Measurements from ENCODE around the gene RGS6. TPM values are rescaled to one million over a fixed set of nuclear protein-coding genes. Genes with fewer than 3 reads are reported as not detected.

Gene RGS6
- total RNA-seq, 2 experiments from 2014 or later: not detected

DNA sequence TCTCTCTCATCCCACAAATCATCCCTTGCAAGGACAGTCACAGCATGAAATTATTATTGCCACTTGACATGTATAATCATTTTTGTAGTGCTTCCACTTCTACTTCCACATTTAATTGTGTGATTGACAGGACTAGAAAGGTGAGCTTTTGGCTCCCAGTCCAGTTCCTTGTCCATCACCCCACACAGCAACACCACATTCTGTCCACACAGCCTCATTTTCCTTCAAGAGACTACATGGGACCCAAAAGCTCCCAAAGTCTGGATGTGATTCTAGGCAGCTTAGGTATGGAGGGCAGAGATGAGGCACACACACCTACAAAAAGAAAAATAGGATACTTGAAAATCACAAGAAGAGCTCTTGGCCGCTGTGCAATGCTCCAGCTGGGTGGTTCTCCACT lies 595.4 kb downstream of the RGS6 start:
- no peaks in the 10 kb centered on the region for H3K9me2 ChIP-seq (ENCODE audit: insufficient read depth, low read length)
- no TSS peak for BruUV-seq (replicated peaks)
- no peak overlapping the region for H2AFZ ChIP-seq (ENCODE audit: low read length)
- DNase-seq (ENCODE audit: low spot score): no peak
- H3K4me1 ChIP-seq (ENCODE audit: insufficient read depth, low read length, poor library complexity, severe bottlenecking): no peaks in the 10 kb centered on the region
- POLR2A ChIA-PET: no interaction called here
- no peaks in the 10 kb centered on the region for H3K9me3 ChIP-seq (ENCODE audit: low read length)
- no peak overlapping the region for H3K4me3 ChIP-seq (ENCODE audit: low read depth, low read length, poor library complexity, severe bottlenecking)
- H4K20me1 ChIP-seq (ENCODE audit: insufficient read depth, low read length): no peaks in the 10 kb centered on the region
- intact Hi-C loops (cut with micrococcal nuclease; ENCODE audit: unreplicated experiment): no loop called here
- CTCF ChIA-PET (ENCODE audit: unreplicated experiment): interaction anchor here (0.8 kb wide), 1 partner anchor 10 kb away, joined by 3 read pairs; no protein-coding TSS in a partner anchor
- TF ChIP-seq EZH2phosphoT487 (IDR thresholded peaks at IDR 0.05; ENCODE audit: borderline replicate concordance, low read depth, low read length): no peak
- TF ChIP-seq, protein P1, sequence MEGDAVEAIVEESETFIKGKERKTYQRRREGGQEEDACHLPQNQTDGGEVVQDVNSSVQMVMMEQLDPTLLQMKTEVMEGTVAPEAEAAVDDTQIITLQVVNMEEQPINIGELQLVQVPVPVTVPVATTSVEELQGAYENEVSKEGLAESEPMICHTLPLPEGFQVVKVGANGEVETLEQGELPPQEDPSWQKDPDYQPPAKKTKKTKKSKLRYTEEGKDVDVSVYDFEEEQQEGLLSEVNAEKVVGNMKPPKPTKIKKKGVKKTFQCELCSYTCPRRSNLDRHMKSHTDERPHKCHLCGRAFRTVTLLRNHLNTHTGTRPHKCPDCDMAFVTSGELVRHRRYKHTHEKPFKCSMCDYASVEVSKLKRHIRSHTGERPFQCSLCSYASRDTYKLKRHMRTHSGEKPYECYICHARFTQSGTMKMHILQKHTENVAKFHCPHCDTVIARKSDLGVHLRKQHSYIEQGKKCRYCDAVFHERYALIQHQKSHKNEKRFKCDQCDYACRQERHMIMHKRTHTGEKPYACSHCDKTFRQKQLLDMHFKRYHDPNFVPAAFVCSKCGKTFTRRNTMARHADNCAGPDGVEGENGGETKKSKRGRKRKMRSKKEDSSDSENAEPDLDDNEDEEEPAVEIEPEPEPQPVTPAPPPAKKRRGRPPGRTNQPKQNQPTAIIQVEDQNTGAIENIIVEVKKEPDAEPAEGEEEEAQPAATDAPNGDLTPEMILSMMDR (conservative IDR thresholded peaks at IDR 0.05; ENCODE audit: low read length): no peak
- no peak overlapping the region for H3K27ac ChIP-seq (ENCODE audit: low read depth, low read length, poor library complexity, severe bottlenecking)
- no peaks in the 10 kb centered on the region for H3K79me2 ChIP-seq (ENCODE audit: insufficient read depth, low read depth, low read length)
- no peak overlapping the region for H3K4me2 ChIP-seq (ENCODE audit: low read length)
- no peaks in the 10 kb centered on the region for H3K36me3 ChIP-seq (ENCODE audit: insufficient read depth, low read length)

DNA sequence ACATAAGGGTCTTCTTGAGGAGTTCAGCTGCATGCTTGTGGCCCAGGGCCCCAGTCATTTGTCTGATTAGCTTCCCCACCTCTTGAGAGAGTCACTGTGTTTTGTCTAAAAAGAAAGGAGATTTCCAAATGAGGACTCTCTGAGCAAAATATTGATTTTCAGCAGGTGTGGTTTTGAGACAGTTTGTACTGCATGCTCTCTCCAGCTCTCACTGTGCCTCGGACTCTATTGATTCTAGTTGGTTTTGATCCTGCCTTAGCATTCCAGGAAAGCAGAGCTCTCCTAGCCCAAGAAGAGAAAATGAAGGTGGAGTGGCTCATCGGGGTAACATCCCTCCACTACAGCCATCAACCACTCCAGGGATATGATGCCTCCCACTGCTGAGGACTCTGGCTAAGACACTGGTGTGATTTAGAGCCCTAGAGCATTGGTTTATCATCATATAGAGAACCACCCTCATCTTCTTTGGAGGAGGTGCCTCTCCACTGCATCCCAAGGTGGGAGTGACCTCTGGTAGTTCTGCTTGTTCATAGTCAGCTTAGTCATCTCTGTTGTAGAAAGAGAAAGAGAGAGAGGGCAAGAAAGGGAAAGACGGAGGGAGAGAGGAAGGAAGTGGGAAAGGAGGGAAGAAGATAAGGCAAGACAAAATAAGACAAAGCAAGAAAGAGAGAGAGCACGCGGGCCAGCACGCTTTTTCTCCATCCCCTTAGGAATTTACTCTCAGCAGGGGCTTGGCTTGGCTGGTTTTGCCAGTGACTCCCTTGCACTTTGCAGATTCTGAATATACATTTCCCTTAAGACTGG lies 596.0 kb downstream of the RGS6 start:
- CTCF ChIA-PET (ENCODE audit: unreplicated experiment): interaction anchor here (0.8 kb wide), 1 partner anchor 10 kb away, joined by 3 read pairs; no protein-coding TSS in a partner anchor
- POLR2A ChIA-PET: no interaction called here
- no peak for DNase-seq (ENCODE audit: low spot score)
- Histone ChIP-seq H3K79me2 (ENCODE audit: insufficient read depth, low read depth, low read length) (no peaks in the 10 kb centered on the region), H3K9me2 (ENCODE audit: insufficient read depth, low read length) (no peaks in the 10 kb centered on the region), H2AFZ (ENCODE audit: low read length) (no peak overlapping the region), H3K4me3 (ENCODE audit: low read depth, low read length, poor library complexity, severe bottlenecking) (no peak overlapping the region), H3K4me2 (ENCODE audit: low read length) (no peak overlapping the region), H4K20me1 (ENCODE audit: insufficient read depth, low read length) (no peaks in the 10 kb centered on the region), H3K9me3 (ENCODE audit: low read length) (no peaks in the 10 kb centered on the region), H3K4me1 (ENCODE audit: insufficient read depth, low read length, poor library complexity, severe bottlenecking) (no peaks in the 10 kb centered on the region), H3K36me3 (ENCODE audit: insufficient read depth, low read length) (no peaks in the 10 kb centered on the region), H3K27ac (ENCODE audit: low read depth, low read length, poor library complexity, severe bottlenecking) (no peak overlapping the region)
- intact Hi-C loops (cut with micrococcal nuclease; ENCODE audit: unreplicated experiment): no loop called here
- no TSS peak for BruUV-seq (replicated peaks)
- no peak for TF ChIP-seq EZH2phosphoT487 (IDR thresholded peaks at IDR 0.05; ENCODE audit: borderline replicate concordance, low read depth, low read length)
- TF ChIP-seq, protein P1 (conservative IDR thresholded peaks at IDR 0.05; ENCODE audit: low read length): no peak

DNA sequence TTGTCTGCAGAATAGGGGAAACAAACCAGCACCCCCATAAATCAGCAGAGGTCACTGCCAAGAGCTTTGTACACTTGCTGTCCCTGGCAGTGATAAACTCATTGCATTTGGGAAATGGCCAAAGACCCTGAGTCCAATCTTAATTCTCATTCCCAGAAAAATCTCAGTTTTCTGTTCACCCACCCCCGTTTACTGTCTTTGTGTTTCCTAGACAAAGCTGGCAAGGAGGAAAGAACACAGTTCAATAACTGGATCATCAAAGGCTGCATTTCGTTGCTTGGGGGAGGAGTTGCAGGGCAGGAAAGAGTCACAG lies 596.6 kb downstream of the RGS6 start:
- Histone ChIP-seq H3K36me3 (ENCODE audit: insufficient read depth, low read length) (no peaks in the 10 kb centered on the region), H4K20me1 (ENCODE audit: insufficient read depth, low read length) (no peaks in the 10 kb centered on the region), H3K27ac (ENCODE audit: low read depth, low read length, poor library complexity, severe bottlenecking) (no peak overlapping the region), H3K4me2 (ENCODE audit: low read length) (no peak overlapping the region), H2AFZ (ENCODE audit: low read length) (no peak overlapping the region), H3K79me2 (ENCODE audit: insufficient read depth, low read depth, low read length) (no peaks in the 10 kb centered on the region), H3K9me3 (ENCODE audit: low read length) (no peaks in the 10 kb centered on the region), H3K4me1 (ENCODE audit: insufficient read depth, low read length, poor library complexity, severe bottlenecking) (no peaks in the 10 kb centered on the region), H3K9me2 (ENCODE audit: insufficient read depth, low read length) (no peaks in the 10 kb centered on the region), H3K4me3 (ENCODE audit: low read depth, low read length, poor library complexity, severe bottlenecking) (no peak overlapping the region)
- DNase-seq (ENCODE audit: low spot score): no peak
- CTCF ChIA-PET (ENCODE audit: unreplicated experiment): no interaction called here
- TF ChIP-seq, protein P1 (conservative IDR thresholded peaks at IDR 0.05; ENCODE audit: low read length): no peak
- TF ChIP-seq EZH2phosphoT487 (IDR thresholded peaks at IDR 0.05; ENCODE audit: borderline replicate concordance, low read depth, low read length): no peak
- BruUV-seq (replicated peaks): no TSS peak
- intact Hi-C loops (cut with micrococcal nuclease; ENCODE audit: unreplicated experiment): no loop called here
- POLR2A ChIA-PET: no interaction called here

Measured in OCI-LY7 (cell line).